ENCODE results near the gene FGF6. TPM values are rescaled to one million over a fixed set of nuclear protein-coding genes. Genes with fewer than 3 reads are reported as not detected.

The FGF6 gene
- polyA plus RNA-seq, 1 of the 3 experiments (the other 2 are of a cell fraction): not detected

GRCh38 chr12:4446335-4446734 is 720 bp upstream of the FGF6 start (continued):
- TF ChIP-seq PBX3 (IDR thresholded peaks at IDR 0.05) (no peak), RXRA (IDR thresholded peaks at IDR 0.05; ENCODE audit: borderline replicate concordance, low read depth) (no peak), IRF3 (IDR thresholded peaks at IDR 0.05; ENCODE audit: low read depth, low read length) (no peak), FOXJ3 (CRISPR knock-in tag; IDR thresholded peaks at IDR 0.05) (no peak), TEAD4 (IDR thresholded peaks at IDR 0.05; ENCODE audit: borderline replicate concordance, insufficient read depth) (no peak)

GRCh38 chr12:4444031-4444430 is 1.6 kb downstream of the FGF6 start:
- CTCF ChIA-PET: interaction anchor here (0.6 to 1.5 kb wide), 2 partner anchors 45 to 83 kb away, joined by 3 read pairs; no protein-coding TSS in a partner anchor
- POLR2A ChIA-PET: no interaction called here
- Histone ChIP-seq H3K4me1 (ENCODE audit: control insufficient read depth in 1 of 2, insufficient read depth in 2 of 2, low read depth in 1 of 2, low read length in 1 of 2) (peaks cover 0 to 15% of the 10 kb centered on the region in 2 experiments; a peak in 1 of 4 replicates), H3K4me3 (ENCODE audit: low read depth in 2 of 2, low read length in 1 of 2) (no peak overlapping the region), H3K36me3 (replicated peaks in 1 of 2; ENCODE audit: control insufficient read depth in 1 of 2, insufficient read depth in 2 of 2, low read length in 1 of 2) (no peaks in the 10 kb centered on the region), H3K9me2 (no peaks in the 10 kb centered on the region), H3K27me3 (ENCODE audit: insufficient read depth) (peaks cover 19% of the 10 kb centered on the region; the same call in 1 of the 2 replicates), H3K27ac (ENCODE audit: low read depth in 2 of 2, low read length in 1 of 2) (no peak overlapping the region), H3K9ac (no peak overlapping the region), H4K20me1 (ENCODE audit: insufficient read depth) (no peaks in the 10 kb centered on the region), H3K9me3 (no peaks in the 10 kb centered on the region), H3K4me2 (no peak overlapping the region), H3K79me2 (ENCODE audit: insufficient read depth) (no peaks in the 10 kb centered on the region), H3F3A (replicated peaks; ENCODE audit: insufficient read depth) (no peaks in the 10 kb centered on the region), H2AFZ (ENCODE audit: low read depth) (no peak overlapping the region)
- DNase-seq: no peak
- WGBS (ENCODE audit: low lambda C conversion rate): 53% methylated on average over 8 of the region's 8 CpGs
- TF ChIP-seq ZBTB33 (IDR thresholded peaks at IDR 0.05; ENCODE audit: borderline replicate concordance, low read depth): no peak
- TF ChIP-seq EZH2phosphoT487 (IDR thresholded peaks at IDR 0.05; ENCODE audit: borderline replicate concordance, low read depth): no peak
- TF ChIP-seq REST (IDR thresholded peaks at IDR 0.05; ENCODE audit: low read depth, low read length): no peak
- no peak for TF ChIP-seq PBX3 (IDR thresholded peaks at IDR 0.05)
- no peak for TF ChIP-seq TEAD4 (IDR thresholded peaks at IDR 0.05; ENCODE audit: borderline replicate concordance, insufficient read depth)
- TF ChIP-seq SIN3A (IDR thresholded peaks at IDR 0.05; ENCODE audit: borderline replicate concordance, low read depth, low read length): no peak
- no peak for TF ChIP-seq RFX5 (IDR thresholded peaks at IDR 0.05; ENCODE audit: low read length)
- TF ChIP-seq POLR2AphosphoS5 (IDR thresholded peaks at IDR 0.05; ENCODE audit: low read depth, low read length): no peak
- TF ChIP-seq MAX (IDR thresholded peaks at IDR 0.05; ENCODE audit: low read depth): no peak
- no peak for TF ChIP-seq ELF1 (IDR thresholded peaks at IDR 0.05)
- no peak for TF ChIP-seq USF2 (IDR thresholded peaks at IDR 0.05; ENCODE audit: borderline replicate concordance, low read depth, low read length)
- no peak for TF ChIP-seq YY1 (IDR thresholded peaks at IDR 0.05; ENCODE audit: low read depth)
